GM12865 (cell line): ENCODE data around the gene ASTN2.
A peak's percentile ranks its signal among the peaks of the same experiment; 100 is the strongest.

Source experiments
- DNase-seq: peaks from one replicate; pipeline ENCODE4 v3.0.0; 2010; ENCODE audit warnings: low read depth
- H3K4me3 ChIP-seq: 2 replicates; pipeline ENCODE4 v1.5.1; 2011; ENCODE audit warnings: mild to moderate bottlenecking, low read depth, low read length, control low read depth
- TF ChIP-seq, protein P1 (sequence below): IDR thresholded peaks from 2 replicates; pipeline ENCODE4 v1.5.1; 2011; ENCODE audit warnings: low read length, control low read depth, low read depth, inconsistent platforms; ENCODE audit not compliant: insufficient read depth; ENCODE audit errors: missing control alignments

The ASTN2 gene

DNA sequence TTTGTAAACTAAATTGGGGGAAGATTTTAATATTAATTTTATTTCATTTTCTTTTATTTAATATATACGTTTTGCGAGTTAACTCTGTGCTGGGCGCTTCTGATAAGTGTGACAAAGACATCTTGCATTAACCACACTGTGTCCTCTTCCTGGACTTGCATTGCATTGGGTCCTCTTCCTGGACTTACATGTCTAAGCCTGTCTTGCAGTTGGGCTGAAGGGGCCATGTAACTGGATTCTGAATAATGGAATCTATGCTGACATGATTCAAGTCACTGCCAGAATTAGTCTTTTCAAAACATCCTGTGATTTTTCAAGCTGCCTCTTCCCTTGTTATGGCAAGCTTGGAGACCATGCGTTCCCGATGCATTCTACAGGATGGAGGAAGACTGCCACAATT, 605.2 kb downstream of the ASTN2 start:
- H3K4me3 ChIP-seq, result no peak overlapping the region
- TF ChIP-seq, protein P1, sequence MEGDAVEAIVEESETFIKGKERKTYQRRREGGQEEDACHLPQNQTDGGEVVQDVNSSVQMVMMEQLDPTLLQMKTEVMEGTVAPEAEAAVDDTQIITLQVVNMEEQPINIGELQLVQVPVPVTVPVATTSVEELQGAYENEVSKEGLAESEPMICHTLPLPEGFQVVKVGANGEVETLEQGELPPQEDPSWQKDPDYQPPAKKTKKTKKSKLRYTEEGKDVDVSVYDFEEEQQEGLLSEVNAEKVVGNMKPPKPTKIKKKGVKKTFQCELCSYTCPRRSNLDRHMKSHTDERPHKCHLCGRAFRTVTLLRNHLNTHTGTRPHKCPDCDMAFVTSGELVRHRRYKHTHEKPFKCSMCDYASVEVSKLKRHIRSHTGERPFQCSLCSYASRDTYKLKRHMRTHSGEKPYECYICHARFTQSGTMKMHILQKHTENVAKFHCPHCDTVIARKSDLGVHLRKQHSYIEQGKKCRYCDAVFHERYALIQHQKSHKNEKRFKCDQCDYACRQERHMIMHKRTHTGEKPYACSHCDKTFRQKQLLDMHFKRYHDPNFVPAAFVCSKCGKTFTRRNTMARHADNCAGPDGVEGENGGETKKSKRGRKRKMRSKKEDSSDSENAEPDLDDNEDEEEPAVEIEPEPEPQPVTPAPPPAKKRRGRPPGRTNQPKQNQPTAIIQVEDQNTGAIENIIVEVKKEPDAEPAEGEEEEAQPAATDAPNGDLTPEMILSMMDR, result no peak
- DNase-seq, result no peak

DNA sequence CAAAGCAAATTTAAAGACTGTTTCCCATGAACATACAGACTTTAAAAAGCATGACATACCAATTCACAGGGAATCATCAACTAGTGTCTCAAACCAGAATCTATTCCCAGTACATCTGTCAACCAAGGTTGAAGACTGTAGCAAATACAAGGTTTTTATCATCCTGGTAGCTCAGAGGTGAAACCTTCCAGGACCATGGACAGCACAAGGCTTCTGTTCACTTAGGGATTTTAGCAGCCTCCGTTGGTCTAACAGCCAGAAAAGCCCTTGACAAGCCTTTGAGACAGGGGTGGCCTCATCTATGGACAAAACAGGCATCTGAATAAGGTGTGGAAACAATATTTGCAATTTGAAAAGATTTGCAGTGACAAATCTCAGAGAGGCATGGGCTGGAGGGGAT, 608.8 kb downstream of the ASTN2 start:
- H3K4me3 ChIP-seq, result no peak overlapping the region
- peak; percentile 13 for DNase-seq
- TF ChIP-seq, protein P1, result no peak

DNA sequence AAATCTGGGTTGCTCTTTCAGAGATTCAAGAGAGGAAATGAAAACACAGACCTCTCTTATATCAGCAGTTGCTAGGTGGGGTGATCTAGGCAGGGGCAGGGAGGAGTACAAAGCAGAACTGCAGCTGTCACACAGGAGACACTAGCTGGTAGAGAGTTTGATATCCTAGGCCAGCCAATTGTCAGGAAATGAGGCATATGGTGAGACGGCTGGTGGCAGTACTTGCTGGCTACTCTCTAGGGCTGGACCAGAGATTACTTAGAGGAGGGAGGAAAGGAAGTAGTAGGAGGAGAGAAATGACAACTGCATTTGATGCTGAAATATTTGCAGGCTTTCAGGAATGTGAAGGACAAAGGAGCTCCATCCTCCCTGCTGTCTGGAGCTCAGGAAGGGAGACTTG, 614.0 kb downstream of the ASTN2 start:
- TF ChIP-seq, protein P1, result no peak
- H3K4me3 ChIP-seq, result no peak overlapping the region
- DNase-seq, result peak; percentile 3

DNA sequence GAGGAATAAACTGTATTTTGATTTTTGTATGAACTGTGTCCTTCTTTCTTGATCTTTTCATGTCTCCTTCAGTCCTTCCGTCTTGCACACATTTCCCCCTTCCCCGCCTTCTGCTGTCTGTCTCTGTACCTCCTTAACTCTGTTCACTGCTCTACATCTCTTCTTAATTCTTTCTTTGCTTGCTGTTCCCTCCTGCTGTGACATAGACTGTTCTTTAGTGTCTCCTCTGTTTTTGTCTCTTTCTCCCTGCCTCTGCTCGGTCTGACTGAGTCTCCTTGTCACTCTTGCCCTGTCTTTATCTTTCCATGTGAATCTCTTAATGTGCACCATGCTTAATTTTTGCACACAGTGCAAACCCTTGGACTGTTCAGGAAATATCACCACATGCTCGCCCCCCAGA, 614.8 kb downstream of the ASTN2 start:
- H3K4me3 ChIP-seq, result no peak overlapping the region
- TF ChIP-seq, protein P1, result no peak
- no peak for DNase-seq

DNA sequence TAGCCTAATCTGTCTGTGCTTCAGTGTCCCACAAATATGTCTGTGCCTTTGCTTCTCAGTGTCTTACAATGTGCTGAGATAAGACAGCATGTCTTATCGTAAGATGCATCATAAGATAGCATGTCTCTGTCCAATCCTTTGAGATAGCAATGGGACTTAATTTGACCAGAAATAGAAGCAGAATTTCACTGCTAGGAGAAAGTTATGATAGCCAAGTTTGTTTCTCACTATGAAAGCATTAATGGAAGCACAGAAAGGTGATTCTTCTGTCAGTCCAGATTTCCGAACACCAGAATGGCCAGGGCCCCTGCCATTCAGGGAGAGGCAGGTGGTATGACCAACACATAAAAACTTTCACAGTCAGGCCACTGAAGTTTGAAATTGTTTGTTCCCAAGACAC, 616.3 kb downstream of the ASTN2 start:
- no peak for DNase-seq
- TF ChIP-seq, protein P1, result no peak

DNA sequence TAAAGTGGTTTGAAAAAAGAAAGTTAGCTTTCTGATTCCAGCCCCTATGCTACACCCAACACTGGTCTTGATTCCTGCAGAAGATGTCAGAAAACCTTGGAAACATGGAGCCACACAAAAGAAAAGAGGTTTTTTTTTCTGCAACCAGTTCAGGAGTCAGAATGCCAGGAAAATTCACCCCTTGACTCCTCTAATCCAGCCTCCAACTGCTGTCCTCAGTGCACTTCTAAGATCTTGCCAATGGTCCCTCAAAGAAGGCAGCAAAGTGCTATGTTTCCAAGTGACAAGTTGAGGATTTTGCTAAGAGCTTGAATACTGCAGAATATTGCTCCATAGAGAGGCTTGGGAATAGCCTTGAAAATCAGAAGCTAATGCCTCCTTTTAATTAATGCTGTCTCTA, 617.6 kb downstream of the ASTN2 start:
- TF ChIP-seq, protein P1, result no peak
- no peak overlapping the region for H3K4me3 ChIP-seq
- no peak for DNase-seq

More for the DNA sequence above, 616.3 kb downstream of the ASTN2 start:
- no peak overlapping the region for H3K4me3 ChIP-seq

DNA sequence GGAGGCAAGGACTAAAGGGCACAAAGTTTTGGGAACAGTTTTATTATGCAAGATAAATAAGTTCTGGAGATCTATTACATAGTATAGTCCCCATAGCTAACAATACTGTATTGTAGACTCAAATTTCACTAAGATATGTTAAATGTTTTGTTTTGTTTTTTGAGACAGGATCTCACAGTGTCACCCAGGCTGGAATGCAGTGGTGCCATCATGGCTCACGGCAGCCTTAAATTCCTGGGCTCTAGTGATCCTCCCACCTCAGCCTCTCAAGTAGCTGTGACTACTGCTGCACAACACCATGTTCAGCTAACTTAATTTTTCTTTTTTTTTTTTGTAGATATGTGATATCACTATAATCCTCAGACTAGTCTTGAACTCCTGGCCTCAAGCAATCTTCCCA, 618.2 kb downstream of the ASTN2 start:
- no peak for DNase-seq

More for the DNA sequence above, 618.2 kb downstream of the ASTN2 start:
- TF ChIP-seq, protein P1, result no peak
- no peak overlapping the region for H3K4me3 ChIP-seq
